GM21423 (cell line): ENCODE measurements around the gene SCARB1.
"Not testable (repeated sequence)": the region's sequence is repeated elsewhere in the genome, so short reads cannot be mapped to it uniquely, and the experiment has no call there.

ENCODE experiments used
- ATAC-seq: cut with Tn5 transposase; IDR thresholded peaks from one replicate; pipeline ENCODE4 v1.9.1; 2021; ENCODE audit warnings: mild to moderate bottlenecking, moderate library complexity; ENCODE audit not compliant: unreplicated experiment

SCARB1 gene

DNA sequence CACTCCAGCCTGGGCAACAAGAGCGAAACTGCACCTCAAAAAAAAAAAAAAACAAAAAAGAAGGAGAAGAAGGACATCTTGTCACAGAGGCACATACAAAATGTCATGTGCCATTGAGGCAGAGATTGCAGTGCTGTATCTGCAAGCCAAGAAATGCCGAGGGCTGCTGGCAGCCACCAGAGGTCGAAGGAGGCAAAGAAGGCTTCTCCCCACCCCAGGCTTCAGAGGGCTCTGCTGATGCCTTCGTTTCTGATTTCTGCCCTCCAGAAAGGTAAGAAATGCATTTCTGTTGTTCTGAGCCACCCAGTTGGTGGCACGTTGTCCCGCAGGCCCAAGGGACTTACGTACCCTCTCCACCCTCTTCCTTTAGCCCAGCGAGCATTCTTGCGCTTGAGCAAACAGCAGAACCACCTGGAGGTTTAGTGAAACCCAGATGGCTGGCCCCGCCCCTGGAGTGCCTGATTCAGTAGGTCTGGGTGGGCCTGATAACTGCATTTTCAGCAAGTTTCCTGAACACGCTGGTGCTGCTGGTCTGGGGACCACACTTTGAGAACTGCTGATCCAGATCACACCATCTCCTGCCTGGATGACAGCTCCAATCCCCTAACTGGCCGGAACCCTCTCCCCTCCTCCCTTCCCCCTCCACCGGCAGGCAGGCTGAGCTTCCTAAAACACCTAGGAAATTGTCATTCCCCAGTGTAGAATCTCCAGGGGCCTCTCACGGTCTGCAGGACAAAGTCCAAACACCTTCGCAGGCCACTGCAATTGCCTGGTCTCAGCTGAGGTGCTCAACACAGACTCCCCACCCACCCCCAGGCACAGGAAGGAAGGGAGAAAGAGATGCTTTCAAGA is 21.1 kb upstream of the SCARB1 start:
- ATAC-seq: peak; percentile 85

DNA sequence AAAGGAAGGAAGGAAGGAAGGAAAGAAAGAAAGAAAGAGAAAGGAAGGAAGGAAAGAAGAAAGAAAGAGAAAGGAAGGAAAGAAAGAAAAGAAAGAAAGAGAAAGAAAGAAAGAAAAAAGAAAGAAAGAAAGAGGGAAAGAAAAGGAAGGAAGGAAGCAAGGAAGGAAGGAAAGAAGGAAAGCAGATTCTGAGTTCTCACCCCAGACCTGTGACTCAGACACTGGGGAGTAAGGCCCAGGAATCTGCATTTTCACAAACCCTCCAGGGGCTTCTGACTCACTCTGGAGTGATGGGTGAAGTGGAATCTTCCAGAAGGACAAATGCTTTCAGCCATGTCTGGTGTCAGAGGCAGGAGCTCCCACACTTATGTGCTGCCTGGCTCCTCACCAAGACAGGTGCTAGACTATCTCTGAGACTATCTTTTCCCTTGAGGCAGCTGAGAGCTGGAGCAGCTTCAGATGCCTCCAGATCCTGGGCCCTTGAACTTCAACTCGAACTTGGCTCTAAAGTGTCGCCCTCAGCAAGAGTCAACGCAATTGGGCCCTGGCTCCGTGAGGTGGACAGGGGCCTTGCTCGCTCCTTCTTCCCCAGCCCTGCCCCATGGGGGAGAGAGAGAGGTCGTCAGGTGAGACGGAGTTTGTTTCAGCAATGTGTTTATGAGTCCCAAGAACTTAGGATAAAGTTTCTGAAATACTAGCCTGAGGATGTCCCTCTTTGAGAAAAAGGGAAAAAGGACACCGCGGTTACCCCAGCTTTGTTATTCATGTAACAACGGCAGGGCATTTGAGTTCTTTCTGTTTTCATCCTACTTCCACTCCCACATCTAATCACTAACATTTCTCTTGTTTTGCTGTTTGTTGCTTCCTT is 19.8 kb upstream of the SCARB1 start:
- no peak for ATAC-seq

DNA sequence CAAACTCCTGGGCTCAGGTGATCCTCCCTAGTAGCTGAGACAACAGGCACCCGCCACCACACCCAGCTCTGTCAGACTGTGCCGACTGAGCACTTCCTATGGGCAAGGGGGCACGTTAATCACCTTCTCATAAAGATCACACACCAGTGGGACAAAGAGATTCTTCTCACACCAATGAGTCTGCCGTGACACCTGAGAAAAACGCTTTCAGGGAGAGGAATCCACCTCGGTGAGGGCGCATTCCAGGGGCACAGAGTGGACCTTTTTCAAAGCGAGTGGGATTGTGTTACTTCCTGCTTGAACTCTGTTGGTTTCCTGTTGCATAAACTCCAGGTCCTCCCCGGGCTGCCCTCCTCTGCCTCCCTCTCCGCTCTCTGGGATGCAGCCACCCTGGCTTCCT is 17.5 kb upstream of the SCARB1 start:
- ATAC-seq: no peak

DNA sequence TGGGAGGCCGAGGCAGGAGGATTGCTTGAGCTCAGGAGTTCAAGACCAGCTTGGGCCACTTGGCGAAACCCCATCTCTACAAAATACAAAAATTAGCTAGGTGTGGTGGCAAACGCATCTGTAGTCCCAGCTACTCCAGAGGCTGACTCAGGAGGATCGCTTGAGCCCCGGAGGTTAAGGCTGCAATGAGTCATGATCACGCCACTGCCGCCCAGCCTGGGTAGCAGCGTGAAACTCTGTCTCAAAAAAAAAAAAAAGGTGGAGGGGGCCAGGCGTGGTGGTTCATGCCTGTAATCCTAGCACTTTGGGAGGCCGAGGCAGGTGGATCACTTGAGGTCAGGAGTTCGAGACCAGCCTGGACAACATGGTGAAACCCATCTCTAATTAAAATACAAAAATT is 16.7 kb upstream of the SCARB1 start:
- ATAC-seq: not testable (repeated sequence)

DNA sequence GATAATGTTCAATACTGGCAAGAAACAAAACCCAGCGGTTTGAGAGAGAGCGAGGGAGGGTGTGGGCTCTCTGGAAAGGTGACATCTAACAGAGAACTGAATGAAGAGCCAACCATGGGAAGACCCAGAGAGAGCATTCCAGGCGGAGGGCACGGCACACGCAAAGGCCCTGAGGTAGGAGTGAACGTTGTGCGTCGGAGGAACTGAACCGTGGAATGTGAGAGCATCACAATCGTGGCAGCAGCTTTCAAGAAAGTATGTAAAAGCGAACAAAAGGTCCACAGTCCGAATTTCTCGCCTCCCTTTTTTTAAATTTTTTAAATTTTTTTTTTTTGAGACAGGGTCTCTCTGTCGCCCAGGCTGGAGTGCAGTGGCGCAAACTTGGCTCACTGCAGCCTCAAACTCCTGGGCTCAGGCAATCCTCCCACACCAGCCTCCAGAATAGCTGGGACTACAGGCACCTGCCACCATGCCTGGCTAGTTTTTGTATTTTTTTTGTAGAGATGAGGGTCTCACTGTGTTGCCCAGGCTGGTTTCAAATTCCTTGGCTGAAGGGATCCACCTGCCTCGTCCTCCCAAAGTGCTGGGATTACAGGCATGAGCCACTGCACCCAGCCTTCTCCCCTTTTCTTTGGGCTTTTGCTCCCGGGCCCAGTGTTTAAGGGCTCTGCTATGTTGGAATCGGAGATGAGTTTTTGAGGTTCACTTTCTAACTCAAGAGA is 15.3 kb upstream of the SCARB1 start:
- no peak for ATAC-seq

DNA sequence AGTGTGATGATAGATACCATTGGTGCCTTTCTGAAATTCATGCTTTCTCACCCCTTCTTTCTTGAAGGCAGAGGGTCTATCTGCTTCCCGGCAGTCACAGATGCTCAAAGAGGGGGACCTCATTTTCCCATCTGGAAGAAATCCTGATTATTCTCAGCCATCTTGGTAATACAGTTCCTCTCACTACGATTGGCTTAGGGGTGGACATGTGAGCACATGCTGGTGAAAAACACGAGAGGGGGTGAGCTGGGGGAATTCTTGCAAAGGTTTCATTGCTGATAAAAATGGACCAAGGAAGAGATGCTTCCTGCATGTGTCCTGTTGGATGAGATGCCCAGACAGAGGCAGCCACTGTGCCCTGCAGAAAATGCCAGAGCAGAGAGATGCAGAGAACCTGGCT is 13.8 kb upstream of the SCARB1 start:
- no peak for ATAC-seq

DNA sequence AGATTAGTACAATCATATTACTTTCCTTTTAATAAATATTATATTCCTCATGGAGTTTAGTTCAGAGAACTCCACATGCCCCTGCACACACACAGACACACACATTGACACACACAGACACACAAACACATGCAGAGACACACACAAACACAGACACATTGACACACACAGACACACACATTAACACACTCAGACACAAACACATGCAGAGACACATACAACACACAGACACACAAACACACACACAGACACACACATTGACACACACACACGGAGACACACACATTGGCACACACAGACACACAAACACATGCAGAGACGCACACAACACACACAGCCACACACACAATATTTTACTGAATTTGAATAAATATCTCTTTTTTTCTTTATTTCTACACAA is 12.5 kb upstream of the SCARB1 start:
- ATAC-seq: no peak

DNA sequence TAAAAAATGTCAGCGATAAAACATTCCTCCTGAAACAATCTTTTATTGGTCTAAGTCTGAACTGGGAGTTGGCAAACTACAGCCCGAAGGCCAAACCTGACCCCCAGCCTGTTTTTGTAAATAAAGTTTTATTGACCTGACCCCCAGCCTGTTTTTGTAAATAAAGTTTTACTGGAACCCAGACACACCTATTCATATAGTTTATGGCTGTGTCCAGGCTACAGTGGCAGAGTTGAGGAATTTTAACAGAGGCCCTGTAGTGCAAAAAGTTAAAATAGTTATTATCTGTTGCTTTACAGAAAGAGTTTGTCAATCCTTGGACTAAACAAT is 12.1 kb upstream of the SCARB1 start:
- ATAC-seq: no peak

DNA sequence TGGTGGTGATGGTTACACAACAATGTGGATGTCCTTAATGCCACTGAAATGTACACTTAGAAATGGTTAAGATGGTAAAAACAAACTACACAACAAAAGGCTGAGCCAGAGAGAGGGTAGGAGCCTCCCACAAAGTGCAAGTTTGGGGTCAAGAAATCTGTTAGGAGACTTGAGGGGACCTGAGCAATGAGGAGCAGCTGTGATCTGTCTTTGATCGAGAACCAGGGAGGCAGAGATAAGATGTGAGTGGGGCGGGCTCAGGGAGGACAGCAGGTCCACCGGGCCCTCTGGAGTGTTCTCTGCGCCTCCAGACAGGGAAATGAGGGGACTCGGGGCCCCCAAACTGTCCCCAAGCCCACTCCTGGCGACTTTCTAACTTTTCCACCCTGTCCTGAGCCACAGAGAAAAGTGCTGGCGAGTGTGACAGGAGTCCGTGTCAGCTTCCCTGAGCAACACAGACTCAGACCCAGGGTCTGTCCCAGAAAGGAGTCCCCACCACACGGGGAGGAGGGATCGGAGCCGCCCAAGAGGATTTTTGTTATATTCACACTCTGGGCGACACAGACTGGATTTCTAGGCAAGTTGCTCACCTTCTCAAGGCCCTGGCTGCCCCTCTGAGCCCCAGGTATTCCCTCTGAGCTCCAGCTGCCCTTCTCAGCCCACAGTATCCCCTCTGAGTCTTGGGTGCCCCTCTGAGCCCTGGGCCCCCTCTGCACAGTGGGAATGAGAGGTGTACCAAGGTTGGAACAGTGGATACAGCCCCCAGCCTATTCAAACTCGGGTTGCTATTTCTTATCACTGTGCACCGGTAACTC is 11.5 kb upstream of the SCARB1 start:
- ATAC-seq: no peak

DNA sequence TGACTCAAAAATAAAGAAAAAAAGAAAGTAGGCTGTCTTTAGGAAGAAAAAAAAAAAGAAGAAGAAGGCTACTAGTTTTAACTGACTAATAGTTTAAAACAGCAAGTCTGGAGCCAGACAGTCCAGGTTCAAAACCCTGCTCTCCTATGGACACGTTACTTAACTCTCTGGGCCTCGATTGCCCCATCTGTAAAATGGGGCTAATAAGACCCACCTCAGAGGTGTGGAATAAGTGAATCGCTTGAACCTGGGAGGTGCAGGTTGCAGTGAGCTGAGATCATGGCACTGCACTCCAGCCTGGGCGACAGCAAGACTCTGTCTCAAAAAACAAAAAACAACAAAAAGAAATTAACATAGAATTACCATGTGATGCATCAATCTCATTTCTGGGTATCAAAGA is 10.5 kb upstream of the SCARB1 start:
- no peak for ATAC-seq

DNA sequence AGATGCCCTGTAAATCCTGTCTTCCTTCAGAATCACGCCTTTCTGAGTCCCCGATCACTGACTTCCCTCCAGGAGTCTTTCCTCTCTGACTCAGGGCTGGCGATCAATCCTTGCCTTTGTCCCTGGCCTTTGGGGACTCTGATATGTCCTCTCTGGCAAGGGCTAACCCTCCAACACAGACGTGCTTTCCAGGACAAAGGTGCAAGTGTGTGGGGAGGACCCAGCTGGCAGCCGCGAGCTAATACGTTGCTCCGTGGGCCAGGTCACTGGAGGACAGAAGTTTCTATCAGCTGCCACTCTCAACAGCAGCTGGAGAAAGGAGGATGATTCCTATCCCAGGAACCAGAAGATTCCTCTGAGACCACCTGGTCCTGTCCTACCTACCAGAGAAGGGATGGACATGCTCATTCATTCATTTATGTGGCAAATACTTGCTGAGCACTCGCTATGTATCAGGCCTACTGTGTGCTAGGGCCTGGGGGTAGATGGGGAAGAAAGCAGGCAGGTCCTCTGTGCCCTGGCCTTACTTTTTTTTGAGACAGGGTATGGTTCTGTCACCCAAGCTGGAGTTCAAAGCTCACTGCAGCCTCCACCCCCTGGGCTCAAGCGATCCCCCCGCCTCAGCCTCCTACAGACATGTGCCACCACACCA is 8.5 kb upstream of the SCARB1 start:
- no peak for ATAC-seq

DNA sequence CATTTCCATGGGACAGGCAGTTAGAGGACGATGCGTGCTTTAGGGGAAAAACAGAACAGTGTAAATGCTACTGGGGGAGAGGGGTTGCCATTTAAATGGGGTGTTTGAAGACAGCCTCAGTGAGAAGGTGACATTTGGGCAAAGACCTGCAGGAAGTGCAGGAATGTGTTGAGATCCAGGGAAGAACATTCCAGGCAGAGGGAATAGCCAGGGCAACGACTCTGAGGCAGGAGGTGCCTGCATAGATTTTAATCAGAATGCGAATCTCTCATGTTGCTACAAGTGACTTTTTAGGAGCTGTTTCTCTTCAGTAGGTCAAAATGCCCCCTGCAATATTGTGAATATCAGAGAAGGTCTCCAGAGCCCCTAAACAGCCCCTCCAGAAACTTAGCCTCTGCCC is 7.6 kb upstream of the SCARB1 start:
- no peak for ATAC-seq

DNA sequence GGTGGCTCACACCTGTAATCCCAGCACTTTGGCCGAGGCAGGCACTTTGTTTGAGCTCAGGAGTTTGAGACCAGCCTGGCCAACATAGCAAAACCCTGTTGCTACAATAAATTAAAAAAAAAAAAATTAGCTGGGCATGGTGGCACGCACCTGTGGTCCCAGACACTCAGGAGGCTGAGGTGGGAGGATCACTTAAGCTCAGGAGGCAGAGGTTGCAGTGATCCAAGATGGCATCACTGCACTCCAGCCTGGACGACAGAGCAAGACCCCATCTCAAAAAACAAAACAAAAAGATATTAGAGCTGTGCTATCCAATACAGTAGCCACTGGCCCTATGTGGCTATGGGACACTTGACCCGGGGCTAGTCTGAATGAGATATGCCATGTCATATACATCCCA is 6.9 kb upstream of the SCARB1 start:
- no peak for ATAC-seq

DNA sequence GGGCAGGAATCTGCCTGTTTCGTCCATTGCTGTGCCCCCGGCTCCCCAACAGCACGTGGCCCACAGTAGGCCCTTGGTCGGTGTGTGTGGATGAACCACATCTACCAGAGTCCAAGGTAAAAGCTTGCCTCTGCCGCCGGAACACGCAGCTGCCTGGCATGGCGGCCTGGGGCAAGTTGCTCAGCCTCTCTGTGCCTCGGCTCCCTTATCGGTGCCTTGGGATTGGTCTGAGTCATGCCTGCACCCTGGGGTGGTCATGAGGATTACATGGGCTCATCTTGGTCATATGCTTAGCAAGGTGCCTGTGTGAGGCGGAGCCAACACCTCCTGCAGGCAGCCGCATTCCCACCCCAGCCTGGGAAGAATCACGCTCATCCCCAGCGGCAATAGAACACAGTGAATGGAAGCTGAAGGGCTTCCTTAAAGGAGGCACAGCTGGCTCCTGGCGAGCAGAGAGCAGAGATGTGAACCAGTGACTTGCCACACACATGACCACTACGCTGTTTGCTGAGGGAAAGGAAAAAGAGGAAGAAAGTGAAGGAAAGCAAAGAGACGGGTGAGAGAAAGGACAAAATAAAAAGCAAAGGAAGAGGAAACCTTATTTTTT is 5.5 kb upstream of the SCARB1 start:
- peak; percentile 55 for ATAC-seq

DNA sequence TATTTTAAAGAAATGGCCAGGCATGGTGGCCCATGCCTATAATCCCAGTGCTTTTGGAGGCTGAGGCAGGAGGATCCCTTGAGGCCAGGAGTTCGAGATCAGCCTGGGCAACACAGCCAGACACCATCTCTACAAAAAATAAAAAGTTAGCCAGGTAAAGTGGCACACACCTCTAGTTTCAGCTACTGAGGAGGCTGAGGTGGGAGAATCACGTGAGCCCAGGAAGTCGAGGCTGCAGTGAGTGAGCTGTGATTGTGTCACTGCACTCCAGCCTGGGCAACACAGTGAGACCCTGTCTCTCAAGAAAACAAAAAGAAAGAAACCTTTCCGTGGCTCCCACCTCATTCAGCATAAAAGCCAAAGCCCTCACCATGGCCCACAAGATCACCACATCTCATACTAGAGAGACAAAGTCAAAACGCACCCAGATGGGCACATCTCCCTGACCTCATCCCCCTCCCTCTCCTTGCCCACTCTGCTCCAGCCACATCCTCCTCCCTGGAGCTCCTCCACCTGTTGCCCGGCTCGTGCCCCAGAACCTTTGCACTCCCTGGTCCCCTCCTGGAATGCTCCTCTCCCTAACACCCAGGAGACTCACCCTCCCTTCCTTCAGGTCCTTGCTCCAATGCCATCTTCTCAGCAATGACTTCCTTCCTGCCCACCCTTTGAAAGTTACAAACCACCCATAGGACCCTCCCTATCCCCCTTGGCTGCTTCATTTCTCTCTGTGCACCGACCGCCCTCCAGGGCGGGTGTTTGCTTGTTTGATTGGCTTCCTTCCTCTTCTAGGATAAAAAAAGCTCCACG is 4.8 kb upstream of the SCARB1 start:
- ATAC-seq: peak; percentile 3

DNA sequence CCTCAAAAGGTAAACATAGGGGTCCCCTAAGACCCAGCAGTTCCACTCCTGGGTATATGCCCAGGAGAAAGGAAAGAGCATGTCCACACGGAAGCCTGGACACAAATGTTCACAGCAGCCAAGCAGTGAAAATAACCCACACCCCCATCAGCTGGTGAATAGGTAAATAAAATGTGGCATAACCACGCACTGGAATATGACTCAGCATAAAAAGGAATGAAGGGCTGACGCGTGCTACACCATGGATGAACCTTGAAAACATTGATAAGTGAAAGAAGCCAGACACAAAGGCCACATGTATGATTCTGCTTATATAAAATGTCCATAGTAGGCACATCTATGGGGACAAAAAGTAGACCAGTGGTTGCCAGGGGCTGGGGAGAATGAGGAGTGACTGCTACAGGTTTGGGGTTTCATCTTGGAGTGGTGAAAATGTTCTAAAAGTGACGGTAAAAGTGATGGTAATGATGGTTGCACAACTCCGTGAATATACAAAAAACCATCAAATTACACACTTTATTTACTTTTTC is 3.8 kb upstream of the SCARB1 start:
- no peak for ATAC-seq

DNA sequence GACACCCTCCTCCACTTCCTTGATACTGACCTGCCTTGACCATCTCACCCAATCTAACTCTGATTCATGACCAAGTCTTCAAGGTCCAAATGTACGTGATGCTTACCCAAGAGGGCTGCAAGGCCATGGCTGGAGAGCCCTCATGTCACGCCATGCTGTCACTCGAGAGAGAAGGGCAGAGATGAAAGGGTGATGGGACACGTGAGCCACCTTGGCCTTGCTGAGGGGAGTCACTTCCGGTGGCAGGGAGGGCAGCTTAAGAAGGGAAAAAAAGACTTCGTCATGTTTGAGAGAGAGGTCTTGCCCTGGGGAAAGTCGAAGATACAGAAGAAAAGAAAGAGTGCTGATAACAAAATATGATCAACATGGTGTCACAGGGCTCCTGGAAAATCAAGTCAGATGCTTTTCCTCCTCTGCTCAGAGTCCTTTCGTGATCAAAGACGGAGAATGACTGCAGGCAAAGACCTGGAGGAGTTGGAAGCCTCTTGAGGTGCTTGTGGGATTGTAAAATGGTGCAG is 3.3 kb upstream of the SCARB1 start:
- ATAC-seq: no peak

DNA sequence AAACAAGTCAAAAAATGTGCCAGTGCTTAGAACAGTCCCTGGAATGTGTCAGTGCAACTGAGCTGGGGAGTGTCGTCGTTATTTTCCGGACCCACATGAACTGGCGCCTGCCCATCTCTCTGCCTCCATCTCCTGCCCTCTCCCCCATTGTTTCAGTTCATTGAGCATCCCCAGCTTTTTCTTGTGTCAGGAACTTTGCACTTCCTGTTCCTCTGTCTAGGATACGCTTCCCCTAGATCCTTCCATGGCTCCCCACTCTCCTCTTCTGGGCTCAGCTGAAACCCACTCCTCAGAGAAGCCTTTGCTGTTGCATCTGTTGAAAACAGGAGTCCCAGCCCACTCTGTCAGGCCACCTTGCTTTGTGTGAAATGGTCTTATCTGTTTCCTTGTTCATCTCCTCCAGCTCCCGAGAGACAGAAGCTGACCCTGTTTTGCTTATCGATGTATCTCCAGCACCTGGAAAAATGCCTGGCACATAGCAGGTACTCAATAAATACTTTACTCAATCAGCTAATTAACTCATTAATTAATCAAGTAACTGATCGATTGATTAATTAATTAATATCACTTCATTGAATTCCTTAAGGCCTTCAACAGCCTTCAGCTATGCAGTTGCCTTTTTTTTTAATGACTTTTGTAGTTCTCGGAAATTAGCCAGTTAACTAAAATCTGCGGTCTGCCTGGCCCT is 2.7 kb upstream of the SCARB1 start:
- no peak for ATAC-seq
